ENCODE measurements around the gene NMRK2. TPM values are rescaled to one million over a fixed set of nuclear protein-coding genes. Genes with fewer than 3 reads are reported as not detected.
"Not testable (repeated sequence)": the region's sequence is repeated elsewhere in the genome, so short reads cannot be mapped to it uniquely, and the experiment has no call there.

NMRK2 gene
- not detected in 2 replicates for total RNA-seq (2014; rRNA removed)
- not detected for polyA plus RNA-seq (2012)

GRCh38 chr19:3932931-3933810, at the start of gene NMRK2:
TSS of gene NMRK2 (plus strand) at chr19:3933069. CDS start at chr19:3933672, 603 bp downstream.
- no peak for DNase-seq (ENCODE audit: low read depth)

GRCh38 chr19:3890591-3890990, 42.3 kb upstream of the NMRK2 start:
- no peak for DNase-seq (ENCODE audit: low read depth)

- DNase-seq (ENCODE audit: low read depth), result no peak
Observed at GRCh38 chr19:3893509-3894179, 39.2 kb upstream of the NMRK2 start.

DNA sequence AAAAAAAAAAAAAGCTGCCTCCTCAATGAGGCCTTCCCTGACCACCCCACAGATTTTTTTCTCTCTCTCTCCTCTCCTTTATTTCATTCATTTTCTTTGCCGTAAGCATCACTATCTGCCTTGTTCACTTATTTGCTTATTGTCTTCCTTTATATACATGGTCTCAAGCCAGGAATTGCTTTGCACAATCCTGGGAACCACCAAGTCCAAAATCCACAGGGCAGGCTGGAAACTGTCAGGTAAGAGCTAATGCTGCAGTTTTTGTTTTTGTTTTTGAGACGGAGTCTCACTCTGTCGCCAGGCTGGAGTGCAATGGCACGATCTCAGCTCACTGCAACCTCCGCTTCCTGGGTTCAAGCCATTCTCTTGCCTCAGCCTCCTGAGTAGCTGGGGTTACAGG, 37.9 kb upstream of the NMRK2 start:
- not testable (repeated sequence) for DNase-seq (ENCODE audit: low read depth)

GRCh38 chr19:3895788-3896187, 37.1 kb upstream of the NMRK2 start:
- DNase-seq (ENCODE audit: low read depth), result no peak

GRCh38 chr19:3897936-3898335, 34.9 kb upstream of the NMRK2 start:
- no peak for DNase-seq (ENCODE audit: low read depth)

DNA sequence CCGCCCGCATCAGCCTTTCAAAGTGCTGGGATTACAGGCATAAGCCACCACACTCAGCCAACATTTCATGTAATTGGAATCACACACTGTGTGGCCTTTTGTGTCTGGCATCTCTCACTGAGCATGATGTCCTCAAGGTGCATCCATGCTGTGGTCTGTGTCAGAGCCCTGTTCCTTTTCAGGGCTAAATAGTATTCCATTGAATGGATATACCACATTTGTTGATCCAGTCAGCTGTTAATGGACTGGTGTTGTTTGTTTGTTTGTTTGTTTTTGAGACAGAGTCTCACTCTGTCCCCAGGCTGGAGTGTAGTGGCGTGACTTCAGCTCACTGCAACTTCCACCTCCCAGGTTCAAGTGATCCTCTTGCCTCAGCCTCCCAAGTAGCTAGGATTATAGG, 34.4 kb upstream of the NMRK2 start:
- no peak for DNase-seq (ENCODE audit: low read depth)

DNA sequence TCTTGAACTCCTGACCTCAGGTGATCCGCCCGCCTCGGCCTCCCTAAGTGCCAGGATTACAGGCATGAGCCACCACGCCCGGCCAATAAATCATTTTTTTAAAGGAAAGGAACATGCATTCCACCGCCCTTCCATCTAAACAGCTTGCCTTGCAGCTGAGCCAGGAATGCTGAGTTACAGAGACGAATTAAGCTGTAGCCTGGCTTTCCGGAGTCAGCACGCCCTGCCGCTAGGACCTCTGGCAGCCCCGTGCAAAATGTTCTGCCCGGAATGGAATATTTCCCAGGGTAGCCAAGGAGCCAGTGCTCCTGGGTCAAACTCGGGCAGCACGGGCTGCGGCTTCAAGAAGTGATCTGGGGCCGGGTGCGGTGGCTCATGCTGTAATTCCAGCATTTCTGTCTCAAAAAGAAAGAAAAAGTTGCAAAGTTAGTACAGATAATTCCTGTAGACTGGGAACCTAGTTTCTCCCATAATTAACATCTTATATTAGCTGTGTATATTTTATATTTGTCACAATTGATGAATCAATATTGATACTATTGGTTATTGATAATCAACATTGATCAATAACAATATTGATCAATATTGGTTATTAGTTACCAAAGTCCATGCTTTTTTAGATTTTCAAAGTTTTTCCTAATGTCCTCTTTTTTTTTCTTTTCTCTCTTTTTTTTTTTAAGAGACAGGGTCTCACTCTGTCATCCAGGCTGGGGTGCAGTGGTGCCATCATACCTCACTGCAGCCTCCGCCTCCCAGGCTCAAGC, 33.2 kb upstream of the NMRK2 start:
- DNase-seq (ENCODE audit: low read depth), result peak; percentile 5

DNA sequence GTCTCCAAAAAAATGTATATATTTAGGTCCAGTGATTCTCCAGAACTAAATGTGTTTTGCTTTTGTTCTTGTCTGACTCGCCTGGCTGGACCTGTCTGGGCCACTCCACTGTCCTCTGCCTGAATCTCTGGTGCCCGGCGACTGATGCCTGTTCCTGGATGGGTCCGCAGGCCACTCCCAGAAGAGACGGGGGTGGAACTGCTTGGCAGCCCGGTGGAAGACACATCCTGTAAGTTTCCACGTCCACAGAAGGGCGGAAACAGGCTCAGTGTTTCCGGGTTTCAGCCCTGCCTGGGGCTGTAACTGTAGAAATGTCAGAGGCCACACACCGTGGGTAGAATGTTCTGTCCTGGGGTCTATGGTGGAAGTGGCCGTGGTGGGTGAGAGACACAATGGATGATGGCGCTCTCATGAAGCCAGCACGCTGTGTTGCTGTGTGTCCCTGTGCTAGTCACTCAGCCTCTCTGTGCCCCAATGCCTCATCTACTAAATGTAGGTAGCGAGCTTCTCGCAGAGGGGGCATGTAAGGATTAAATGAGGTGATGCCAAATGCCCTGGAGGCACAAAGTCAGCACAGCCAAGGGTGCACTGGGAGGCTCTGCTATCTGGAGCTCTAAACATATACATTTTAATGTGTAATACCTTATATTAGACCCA, 30.4 kb upstream of the NMRK2 start:
- no peak for DNase-seq (ENCODE audit: low read depth)

DNA sequence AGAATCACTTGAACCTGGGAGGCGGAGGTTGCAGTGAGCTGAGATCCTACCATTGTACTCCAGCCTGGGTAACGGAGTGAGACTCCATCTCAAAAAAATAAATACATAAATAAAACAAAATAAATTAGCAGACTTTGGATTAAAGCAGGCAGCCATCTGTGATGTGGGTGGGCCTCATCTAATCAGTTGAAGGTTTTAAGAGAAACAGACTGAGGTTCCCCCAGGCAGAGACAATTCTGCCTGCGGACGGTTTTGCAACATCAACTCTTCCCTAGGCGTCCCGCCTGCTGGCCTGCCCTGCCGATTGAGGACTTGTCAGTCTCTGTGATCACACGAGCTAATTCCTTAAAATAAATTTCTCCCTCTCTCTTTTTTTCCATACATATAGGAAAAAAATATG, 28.6 kb upstream of the NMRK2 start:
- no peak for DNase-seq (ENCODE audit: low read depth)

GRCh38 chr19:3907626-3908265, 25.1 kb upstream of the NMRK2 start:
- DNase-seq (ENCODE audit: low read depth), result no peak

DNA sequence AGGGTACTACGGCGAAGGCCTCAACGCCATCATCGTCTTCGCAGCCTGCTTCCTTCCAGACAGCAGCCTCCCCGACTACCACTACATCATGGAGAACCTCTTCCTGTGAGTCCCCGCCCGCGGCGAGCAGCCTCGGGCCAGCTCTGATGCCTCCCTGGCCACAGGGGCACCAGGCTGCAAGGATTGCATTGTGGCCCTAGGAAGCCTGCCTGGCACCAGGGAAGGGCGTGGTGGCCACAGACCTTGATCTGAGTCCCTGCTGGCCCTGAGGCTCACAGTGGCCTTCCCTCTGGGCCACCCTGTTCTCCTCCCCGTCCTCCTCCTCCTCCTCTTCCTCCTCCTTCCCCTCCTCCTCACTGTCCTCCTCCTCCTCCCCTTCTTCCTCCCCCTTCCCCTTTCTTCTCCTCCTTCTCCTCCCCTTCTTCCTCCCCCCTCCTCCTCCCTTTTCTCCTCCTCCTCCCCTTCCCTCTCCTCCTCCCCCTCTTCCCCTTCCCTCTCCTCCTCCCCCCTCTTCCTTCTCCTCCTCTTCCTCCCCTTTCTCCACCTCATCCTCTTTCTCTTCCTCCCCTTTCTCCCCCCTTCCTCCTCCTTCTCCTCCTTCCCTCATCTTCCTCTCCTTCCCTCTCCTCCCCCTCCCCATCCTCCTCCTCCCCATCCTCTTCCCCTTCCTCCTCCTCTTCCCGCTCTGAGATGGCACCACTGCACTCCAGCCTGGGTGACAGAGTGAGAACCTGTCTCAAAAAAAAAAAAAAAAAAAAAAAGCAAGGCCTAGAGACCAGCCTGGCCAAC, 24.4 kb upstream of the NMRK2 start:
- no peak for DNase-seq (ENCODE audit: low read depth)

- DNase-seq (ENCODE audit: low read depth), result no peak
Observed at GRCh38 chr19:3910105-3910504, 22.8 kb upstream of the NMRK2 start.

DNA sequence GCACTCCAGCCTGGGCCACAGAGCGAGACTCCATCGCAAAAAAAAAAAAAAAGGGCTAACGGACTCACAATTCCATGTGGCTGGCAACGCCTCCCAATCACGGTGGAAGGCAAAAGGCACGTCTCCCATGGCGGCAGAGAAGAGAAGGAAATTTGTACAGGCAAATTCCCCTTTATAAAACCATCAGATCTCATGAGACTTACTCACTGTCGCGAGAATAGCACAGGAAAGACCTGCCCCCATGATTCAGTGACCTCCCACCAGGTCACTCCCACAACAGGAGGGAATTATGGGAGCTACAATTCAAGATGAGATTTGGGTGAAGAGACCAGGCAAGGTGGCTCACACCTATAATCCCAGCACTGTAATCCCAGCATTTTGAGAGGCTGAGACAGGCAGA, 18.7 kb upstream of the NMRK2 start:
- no peak for DNase-seq (ENCODE audit: low read depth)

GRCh38 chr19:3916033-3916432, 16.8 kb upstream of the NMRK2 start:
- DNase-seq (ENCODE audit: low read depth), result no peak

DNA sequence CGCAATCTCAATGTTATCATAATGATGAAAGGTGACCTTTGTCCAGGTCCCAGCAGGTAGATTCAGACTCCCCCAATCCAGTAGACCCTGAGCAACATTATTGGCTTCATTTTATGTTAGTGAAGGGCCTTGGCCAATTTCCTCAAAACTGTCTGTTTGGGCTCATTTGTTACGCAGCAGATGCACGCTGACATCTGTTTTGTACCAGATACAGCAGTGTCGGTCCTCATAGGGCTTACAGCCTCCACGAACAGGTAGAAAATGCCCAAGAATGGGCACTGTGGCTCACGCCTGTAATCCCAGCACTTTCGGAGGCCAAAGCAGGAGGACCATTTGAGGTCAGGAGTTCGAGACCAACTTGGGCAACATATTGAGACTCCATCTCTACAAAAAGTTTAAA, 13.1 kb upstream of the NMRK2 start:
- DNase-seq (ENCODE audit: low read depth), result no peak

DNA sequence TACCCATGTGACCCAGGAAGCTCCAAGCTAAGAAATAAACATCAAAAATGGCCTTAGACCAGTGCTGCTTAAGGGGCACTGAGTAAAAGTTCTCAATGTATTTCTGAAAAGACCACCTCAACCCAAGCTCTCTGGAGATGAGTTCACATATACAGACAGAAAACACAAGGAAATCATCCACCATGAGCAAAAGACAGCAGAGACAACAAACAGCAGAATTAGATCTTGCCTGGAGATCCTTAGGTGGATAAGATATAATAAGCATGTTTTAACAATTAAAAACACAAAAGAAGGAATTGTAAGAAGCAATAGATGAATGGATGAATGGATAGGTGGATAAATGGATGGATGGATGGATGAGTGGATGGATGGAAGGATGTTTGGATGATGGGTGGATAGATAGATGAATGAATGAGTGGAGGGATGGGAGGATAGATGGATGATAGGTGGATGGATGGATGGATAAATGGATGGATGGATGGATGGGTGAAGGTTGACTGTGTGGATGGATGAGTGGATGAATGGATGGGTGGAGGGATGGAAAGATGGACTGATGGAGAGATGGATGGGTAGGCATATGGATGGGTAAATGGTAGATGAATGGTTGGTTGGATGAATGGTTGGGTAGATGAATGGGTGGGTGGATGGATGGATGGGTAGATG, 9.6 kb upstream of the NMRK2 start:
- no peak for DNase-seq (ENCODE audit: low read depth)

GRCh38 chr19:3923912-3924311, 9.0 kb upstream of the NMRK2 start:
- DNase-seq (ENCODE audit: low read depth), result no peak

DNA sequence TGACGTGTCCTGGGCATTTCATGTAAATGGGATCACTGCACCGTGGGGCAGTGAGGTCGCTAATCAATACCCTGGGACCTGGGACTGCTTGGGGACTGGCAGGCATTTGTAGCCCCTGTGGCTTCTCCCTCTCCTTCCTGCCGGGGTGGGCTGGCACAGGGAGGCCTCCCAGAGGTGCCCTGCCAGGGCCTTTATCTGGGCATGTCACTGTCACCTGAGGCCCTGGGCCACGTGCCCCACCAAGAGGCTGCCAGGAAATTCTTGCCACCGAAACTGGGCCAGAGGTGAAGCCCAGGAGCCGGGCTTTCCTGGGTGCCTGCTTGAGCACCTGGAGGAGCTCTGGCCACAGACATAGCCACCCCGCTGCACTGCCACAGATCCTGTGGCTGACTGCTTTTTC, 1.8 kb upstream of the NMRK2 start:
- no peak for DNase-seq (ENCODE audit: low read depth)
